HG02798 (cell line): Measurements from ENCODE around the gene IFI30.

Experiments
- ATAC-seq: cut with Tn5 transposase; IDR thresholded peaks from one replicate; pipeline ENCODE4 v1.9.1; 2021; ENCODE audit warnings: mild to moderate bottlenecking; ENCODE audit not compliant: unreplicated experiment, poor library complexity

Gene IFI30

GRCh38 chr19:18173572-18174288 lies at the start of gene IFI30:
TSS of gene IFI30 (plus strand) at chr19:18173813. CDS start at chr19:18173842, 29 bp downstream.
- ATAC-seq = peak; percentile 71

GRCh38 chr19:18123819-18124218 lies 49.8 kb upstream of the IFI30 start:
- ATAC-seq = no peak

- ATAC-seq = no peak
These were observed 47.5 kb upstream of the IFI30 start for GRCh38 chr19:18126097-18126496.

GRCh38 chr19:18128044-18128443 lies 45.6 kb upstream of the IFI30 start:
- ATAC-seq = no peak

- ATAC-seq = no peak
These were observed 44.8 kb upstream of the IFI30 start for GRCh38 chr19:18128805-18129204.

GRCh38 chr19:18130523-18131242 lies 42.9 kb upstream of the IFI30 start:
- no peak for ATAC-seq

GRCh38 chr19:18131841-18132596 lies 41.6 kb upstream of the IFI30 start:
- ATAC-seq = no peak

- no peak for ATAC-seq
These were observed 37.7 kb upstream of the IFI30 start for GRCh38 chr19:18135712-18136584.

GRCh38 chr19:18137242-18137641 lies 36.4 kb upstream of the IFI30 start:
- ATAC-seq = no peak

GRCh38 chr19:18137657-18138339 lies 35.8 kb upstream of the IFI30 start:
- ATAC-seq = no peak

- no peak for ATAC-seq
These were observed 33.1 kb upstream of the IFI30 start for GRCh38 chr19:18140473-18140872.

GRCh38 chr19:18141031-18141430 lies 32.6 kb upstream of the IFI30 start:
- no peak for ATAC-seq

GRCh38 chr19:18143902-18144301 lies 29.7 kb upstream of the IFI30 start:
- ATAC-seq = no peak

GRCh38 chr19:18144361-18144760 lies 29.3 kb upstream of the IFI30 start:
- ATAC-seq = no peak

- ATAC-seq = no peak
These were observed 28.7 kb upstream of the IFI30 start for GRCh38 chr19:18144906-18145305.

GRCh38 chr19:18145391-18145999 lies 28.1 kb upstream of the IFI30 start:
- ATAC-seq = no peak

- ATAC-seq = no peak
These were observed 26.2 kb upstream of the IFI30 start for GRCh38 chr19:18147396-18147795.

GRCh38 chr19:18149596-18149975 lies 24.0 kb upstream of the IFI30 start:
- no peak for ATAC-seq
